ENCODE measurements around the gene UNC93A.
"Not testable (repeated sequence)": the region's sequence is repeated elsewhere in the genome, so short reads cannot be mapped to it uniquely, and the experiment has no call there.

The UNC93A gene

DNA sequence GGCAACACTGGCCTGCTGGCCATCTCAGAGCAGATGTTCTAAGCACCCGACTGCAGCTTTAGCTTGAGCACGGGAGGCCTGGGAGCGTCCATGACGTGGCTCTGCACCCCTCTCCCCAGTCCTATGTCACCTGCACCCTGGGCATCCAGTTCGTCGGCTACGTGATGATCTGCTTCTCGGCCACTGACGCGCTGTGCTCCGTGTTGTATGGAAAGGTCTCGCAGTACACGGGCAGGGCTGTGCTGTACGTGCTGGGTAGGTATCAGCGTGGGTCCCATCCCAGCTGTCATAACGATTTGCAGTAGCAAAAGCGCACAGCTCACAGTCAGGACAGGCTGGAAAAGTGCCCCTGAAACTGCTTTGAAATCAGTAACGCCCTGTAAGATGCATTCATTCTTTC is 14.7 kb downstream of the UNC93A start:
- no peak overlapping the region for H3K4me3 ChIP-seq (ENCODE audit: low read length)
- no peak for DNase-seq (ENCODE audit: low read depth, low spot score)

DNA sequence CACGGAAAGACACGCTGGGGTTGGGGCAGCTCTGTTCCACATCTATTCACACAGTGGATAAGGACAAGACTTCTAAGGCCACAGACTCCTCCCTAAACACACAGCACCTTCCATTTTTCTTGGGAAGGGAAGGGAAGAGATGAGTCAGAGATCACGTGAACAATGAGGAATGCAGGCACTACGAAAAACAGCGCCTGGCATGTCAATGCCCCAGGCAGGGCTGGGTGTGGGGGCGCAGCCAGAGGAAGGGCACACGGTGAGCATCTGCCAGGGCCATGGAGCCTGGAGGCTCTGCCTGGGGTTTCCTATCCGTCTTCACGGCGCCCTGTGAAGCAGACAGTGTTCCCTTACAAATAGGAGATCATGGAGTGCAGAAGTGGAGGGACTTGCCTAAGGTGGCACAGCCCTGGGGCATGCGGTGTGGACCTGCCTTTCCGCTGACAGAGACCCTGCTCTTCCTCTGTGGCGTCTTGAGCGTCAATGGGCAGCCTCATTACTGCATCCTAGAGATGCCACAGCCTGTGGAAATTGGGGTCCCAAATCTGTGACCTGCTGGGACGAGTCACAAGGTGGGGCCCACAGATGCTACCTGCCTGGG is 15.4 kb downstream of the UNC93A start:
- DNase-seq (ENCODE audit: low read depth, low spot score): no peak

DNA sequence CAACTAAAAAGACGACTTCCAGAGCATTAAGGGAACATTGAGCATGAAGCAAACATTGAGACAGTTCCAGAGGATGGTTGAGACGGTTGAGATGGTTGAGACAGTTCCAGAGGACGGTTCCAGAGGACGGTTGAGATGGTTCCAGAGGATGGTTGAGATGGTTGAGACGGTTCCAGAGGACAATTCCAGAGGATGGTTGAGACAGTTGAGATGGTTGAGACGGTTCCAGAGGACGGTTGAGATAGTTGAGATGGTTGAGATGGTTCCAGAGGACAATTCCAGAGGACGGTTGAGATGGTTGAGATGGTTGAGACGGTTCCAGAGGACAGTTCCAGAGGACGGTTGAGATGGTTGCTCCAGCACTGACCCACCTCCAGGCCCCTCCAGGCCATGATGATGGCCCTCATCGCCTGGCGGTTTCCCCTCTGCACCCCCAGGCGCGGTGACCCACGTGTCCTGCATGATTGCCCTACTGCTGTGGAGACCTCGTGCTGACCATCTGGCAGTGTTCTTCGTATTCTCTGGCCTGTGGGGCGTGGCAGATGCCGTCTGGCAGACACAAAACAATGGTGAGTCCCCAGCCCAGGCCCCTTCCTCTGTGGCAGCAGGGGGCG is 16.3 kb downstream of the UNC93A start:
- no peak for DNase-seq (ENCODE audit: low read depth, low spot score)
- no peak overlapping the region for H3K4me3 ChIP-seq (ENCODE audit: low read length)

More for the DNA sequence above, 15.4 kb downstream of the UNC93A start:
- no peak overlapping the region for H3K4me3 ChIP-seq (ENCODE audit: low read length)

DNA sequence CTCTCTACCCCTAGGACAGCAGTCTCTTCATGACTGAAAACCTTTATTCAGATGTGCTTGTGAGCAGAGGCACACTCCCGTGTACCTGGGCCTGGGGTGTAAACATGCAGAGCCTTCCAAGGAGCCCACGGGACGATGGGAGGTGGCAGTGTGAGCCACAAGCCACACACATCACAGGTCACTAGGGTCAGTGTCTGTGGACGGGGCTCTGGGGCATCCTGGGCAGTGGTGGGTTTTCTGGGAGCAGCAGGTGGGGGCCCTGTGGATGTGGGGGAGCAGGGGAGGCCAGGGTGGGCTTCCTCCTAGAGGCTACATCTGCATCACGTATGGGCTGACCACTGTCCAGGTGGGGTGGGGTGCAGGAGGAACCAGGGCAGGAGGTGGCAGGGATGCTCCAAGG is 17.1 kb downstream of the UNC93A start:
- no peak for DNase-seq (ENCODE audit: low read depth, low spot score)
- H3K4me3 ChIP-seq (ENCODE audit: low read length): no peak overlapping the region

DNA sequence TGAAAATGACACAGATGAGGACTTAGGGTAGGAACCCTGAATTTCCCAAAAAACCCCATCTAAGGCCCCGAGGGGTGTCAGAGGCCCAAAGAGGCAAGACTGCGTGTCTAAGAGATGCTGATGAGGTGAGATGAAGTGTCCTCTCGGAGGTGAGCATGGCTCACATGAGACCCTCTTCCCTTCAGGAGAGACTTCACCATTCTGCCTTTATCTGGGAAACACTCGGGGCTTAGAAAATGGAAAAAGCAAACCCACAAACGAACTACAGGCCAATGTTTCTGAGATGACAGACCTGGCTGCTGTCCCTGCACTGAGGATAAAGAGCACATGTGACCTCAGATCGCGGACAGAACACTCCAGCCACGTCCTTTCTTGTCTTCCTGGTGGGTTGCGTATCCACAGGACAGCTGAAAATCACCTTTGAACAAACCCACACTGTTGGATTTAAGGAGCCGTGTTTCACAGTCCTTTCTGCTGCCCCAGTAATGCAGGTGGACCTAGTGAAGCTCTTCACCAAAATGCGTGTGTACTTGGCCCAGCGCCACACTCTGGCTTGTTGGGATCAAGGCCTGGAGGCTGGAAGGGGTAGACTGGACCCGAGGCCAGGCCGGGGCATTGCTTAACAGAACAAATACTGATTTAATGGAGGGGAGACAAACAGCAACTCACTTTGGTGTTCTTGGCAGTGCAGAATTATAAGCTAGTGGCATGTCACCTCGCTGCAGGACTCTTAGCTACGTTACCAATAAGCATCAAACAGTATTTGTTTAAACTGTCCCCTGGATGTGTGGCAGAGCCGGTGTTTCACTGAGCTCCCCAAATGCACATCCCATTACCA is 18.5 kb downstream of the UNC93A start:
- not testable (repeated sequence) for DNase-seq (ENCODE audit: low read depth, low spot score); H3K4me3 ChIP-seq (ENCODE audit: low read length)

DNA sequence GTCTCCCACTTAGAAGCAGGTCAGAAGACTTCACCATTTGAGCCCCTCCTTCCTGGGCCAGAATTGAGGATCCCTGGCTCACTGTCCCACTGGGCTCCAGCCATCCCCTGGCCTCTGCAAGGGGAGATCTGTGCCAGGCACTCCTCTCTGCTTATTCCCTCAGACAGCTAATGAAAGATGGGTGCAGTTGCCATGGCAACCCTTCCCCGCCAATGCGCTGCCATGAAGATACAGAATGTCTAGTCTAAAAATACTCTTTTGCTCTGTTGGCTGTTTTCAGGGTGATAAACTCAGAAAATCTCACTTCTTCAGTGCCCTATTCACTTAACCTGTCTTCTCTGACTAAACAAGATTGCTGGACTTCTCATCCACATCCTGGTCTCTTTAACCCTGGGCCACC is 20.2 kb downstream of the UNC93A start:
- H3K4me3 ChIP-seq (ENCODE audit: low read length): no peak overlapping the region
- DNase-seq (ENCODE audit: low read depth, low spot score): no peak

DNA sequence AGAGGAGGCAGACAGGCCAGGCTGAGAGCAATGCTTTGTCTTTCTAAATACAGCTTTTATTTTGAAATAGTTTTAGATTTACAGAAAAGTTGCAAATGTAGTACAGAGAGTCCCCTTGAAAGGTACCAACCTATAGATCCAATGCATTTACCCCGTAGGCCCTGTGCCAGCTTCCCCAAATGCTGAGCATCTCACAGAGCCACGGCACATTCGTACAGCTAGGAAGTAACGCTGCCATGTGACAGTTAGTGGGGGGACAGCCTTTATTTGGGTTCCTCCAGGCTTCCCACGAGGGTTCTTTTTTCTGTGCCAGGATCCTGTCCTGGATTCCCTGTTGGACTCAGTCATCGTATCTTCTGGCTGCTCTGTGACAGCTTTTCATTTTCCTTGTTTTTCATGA is 20.6 kb downstream of the UNC93A start:
- DNase-seq (ENCODE audit: low read depth, low spot score); H3K4me3 ChIP-seq (ENCODE audit: low read length): not testable (repeated sequence)

DNA sequence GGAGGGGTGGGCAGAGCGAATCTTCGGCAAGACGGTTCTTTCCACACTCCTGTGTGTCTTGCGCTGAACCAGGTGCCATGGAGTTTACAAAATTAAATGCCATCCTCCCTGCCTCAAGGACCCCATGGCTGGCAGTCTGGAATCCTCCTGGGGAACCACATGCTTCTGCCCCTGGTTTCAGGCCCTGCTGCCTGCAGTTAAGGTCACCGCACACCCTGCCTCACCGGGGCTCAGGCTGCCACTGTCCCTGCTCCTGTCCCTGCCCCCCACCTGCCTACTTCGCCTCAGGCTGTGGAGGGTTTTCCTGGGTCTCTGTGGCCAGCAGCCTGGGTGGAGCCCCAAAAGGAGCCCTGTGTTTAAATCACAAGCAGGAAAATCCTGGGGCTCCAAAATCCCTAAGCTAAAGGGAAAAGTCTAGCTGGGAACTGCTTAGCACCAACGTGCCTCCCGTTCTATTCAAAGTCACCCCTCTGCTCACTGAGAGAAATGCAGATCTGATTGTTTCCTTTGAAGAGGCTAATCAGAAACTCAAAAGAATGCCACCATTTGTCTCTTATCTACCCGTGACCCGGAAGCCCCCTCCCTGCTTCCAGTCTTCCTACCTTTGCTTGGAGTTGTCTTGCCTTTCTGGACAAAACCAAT is 23.2 kb downstream of the UNC93A start:
- DNase-seq (ENCODE audit: low read depth, low spot score): no peak

DNA sequence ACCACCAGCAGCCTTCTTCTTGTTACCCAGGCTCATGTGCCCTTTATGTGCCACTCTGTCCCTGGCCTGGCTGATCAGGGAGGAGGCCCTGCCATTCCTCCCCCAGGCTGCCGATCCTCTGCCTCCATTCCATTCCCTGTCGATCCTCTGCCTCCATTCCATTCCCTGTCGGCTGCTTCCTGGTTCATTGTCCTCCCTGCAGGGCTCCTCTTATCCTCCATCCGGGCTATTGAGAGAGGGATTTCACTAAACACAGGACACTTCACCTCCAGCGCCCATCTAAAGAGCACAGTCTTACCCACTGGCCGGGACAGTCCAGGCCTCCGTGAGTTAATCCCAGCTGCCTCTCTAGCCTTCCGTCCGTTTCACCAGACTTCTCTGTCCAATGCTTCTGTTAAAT is 26.1 kb downstream of the UNC93A start:
- H3K4me3 ChIP-seq (ENCODE audit: low read length): no peak overlapping the region
- no peak for DNase-seq (ENCODE audit: low read depth, low spot score)

More for the DNA sequence above, 23.2 kb downstream of the UNC93A start:
- no peak overlapping the region for H3K4me3 ChIP-seq (ENCODE audit: low read length)

DNA sequence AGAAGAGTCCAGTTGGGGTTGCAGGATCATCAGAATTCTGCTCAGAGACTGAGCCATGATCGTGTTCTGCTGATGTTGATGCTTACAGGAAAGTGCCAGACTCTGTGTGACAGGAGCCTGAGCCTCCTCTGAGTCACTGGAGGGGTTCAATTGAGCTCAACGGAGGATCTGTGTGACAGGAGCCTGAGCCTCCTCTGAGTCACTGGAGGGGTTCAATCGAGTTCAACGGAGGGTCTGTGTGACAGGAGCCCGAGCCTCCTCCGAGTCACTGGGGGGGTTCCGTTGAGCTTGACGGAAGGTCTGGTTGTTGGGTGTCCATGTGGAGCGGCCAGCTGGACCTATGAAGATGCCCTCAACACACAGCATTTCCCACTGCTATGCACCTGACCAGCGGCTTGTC is 27.2 kb downstream of the UNC93A start:
- H3K4me3 ChIP-seq (ENCODE audit: low read length); DNase-seq (ENCODE audit: low read depth, low spot score): not testable (repeated sequence)

DNA sequence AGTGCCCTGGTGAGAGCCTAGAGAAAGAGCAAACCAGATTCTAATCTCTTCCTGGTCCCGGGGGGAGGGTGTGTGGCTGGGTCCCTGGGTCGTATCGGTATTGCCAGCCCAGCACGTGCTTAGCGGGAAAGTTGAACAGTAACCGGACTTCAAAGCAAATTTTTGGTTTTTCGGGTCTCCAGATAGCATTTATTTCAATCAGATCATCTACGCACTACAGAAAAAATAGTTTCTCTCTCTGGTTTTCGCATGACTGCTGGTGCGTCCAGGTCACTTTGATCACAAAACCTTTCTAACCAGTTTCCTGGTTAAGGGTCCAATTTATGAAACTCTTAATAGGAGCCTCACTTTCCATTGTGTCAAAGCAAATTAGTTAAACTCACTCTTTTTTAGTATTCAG is 27.7 kb downstream of the UNC93A start:
- H3K4me3 ChIP-seq (ENCODE audit: low read length); DNase-seq (ENCODE audit: low read depth, low spot score): not testable (repeated sequence)

DNA sequence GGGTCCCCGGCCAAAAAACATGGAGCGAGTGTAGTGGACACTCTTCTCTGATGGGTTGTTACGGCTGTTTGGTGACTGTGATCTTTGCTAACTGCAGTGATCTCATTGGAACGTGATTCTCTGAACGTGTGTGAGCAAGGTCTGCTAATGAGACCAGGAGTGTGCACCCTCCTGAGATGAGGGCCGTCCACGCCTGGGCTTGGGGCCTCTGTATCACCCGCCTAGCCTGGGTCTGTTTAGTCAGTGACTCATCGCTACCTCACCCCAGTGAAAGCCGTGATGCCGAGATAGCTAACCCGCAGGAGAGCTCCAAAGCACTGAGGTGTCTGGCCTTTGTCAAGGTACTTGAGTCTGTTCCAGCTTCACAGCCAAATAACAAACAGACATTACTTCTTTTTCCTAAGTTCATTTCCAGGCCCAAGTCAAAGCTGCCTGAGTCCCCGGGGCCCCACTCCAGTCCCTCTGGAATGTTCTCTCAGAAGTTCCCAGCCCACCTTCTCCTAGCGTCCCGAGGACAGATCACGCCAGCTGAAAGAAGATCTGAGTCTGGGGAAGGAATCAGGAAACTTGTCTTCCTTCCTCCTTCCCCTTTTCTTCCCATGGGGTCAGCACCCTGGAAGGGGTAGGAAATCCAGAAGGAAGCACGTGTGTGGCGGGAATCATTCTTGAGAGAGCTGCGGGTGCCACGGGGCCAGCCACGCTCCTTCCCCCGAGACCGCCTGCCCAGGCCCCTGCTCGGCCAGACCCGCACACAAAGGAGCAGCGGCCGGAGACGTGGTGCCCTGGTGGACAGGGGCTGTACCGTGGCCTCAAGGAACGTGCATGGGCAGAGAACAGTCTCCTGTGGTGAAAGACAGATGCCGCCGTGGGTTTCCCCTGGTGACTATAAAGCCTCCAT is 29.0 kb downstream of the UNC93A start:
- DNase-seq (ENCODE audit: low read depth, low spot score); H3K4me3 ChIP-seq (ENCODE audit: low read length): not testable (repeated sequence)

DNA sequence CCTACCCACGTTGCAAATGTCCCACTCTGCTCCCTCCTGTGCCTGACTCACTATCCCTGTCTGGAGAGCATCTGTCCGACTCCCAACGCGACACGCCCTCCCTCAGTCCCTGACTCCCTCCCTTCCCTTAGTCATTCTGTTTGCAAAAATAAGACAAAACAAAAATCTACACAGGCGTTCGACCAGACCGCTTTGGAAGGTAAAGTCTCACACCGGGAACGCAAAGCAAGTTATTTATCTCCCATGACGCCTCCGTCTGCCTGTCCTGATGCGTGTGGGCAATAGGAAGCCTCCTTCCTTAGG is 29.6 kb downstream of the UNC93A start:
- not testable (repeated sequence) for DNase-seq (ENCODE audit: low read depth, low spot score)

DNA sequence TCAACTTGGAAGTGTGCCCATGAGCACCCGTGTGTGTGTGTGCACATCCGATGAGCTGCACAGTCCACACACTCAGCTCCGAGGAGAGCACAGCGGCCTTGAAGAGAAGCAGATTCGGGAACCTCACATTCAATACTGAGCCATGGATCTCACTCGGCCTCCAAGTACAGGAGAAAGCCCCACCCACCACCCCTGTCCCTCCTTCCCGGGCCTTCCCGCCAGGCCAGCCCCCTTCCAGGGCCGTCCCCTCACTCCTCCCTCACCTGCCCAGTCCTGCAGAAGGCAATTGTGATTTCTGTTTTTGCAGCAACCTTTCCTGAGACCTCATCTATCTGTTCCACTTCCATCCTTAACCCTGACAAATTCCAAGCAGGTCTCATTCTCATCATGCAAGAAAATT is 30.1 kb downstream of the UNC93A start:
- not testable (repeated sequence) for DNase-seq (ENCODE audit: low read depth, low spot score); H3K4me3 ChIP-seq (ENCODE audit: low read length)

More for the DNA sequence above, 29.6 kb downstream of the UNC93A start:
- not testable (repeated sequence) for H3K4me3 ChIP-seq (ENCODE audit: low read length)

DNA sequence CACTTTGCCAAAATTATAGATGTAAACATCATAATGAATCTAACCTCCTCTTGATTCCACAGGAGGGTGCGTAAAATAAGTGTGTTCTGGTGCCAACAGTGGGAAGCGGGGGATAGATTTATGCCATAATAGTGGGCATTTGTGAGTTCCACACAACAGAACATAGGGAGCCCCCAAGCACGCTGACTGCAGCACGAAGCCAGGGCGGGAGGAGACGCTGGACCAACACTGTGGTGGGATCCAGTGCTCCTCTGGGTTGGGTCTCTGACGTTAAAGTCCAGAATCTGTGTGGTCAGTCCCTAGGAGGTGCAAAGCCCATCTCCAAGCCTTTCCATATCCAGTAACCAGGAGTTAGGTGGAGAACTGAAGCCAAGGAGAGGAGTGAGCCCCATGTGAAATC is 32.0 kb downstream of the UNC93A start:
- no peak for DNase-seq (ENCODE audit: low read depth, low spot score)
- no peak overlapping the region for H3K4me3 ChIP-seq (ENCODE audit: low read length)

DNA sequence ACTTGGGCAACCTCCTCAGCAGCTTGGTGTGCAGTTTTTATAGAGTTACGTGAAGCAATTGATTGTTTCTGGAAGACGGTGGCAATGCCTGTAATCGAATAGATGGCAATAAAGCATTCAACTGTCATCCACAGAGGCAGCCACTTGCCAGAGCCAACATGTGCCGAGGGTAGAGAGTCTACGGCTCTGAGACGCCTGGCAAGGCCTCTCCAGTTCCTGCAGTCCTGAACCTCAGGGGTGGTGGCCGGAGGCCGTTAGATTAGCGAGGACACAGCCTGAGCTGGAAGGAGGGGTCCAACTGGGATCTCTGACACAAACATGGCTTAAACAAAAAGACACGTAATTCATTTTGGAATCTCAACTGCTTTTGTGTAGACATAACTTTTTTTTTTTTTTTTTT is 33.0 kb downstream of the UNC93A start:
- DNase-seq (ENCODE audit: low read depth, low spot score): no peak
- no peak overlapping the region for H3K4me3 ChIP-seq (ENCODE audit: low read length)

DNA sequence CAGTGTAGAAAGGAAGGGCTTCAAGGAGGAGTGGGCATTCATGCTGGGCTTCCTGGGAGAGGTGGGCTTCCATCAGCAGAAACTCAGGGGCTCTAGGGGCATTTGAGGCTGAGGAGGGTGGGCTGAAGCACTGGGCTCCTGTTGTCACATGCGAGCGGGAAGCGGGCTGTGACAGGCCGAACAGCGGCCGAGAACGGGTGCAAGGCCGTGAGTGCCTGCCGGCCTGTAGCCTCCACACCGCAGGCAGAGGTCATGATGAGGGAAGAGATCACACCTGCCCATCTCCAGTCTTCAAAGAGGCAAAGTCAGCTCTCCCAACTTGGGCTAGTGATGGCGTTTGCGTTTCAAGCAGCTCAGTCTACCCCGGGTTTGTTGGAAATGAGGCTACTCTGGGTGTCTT is 34.7 kb downstream of the UNC93A start:
- no peak for DNase-seq (ENCODE audit: low read depth, low spot score)
- no peak overlapping the region for H3K4me3 ChIP-seq (ENCODE audit: low read length)

DNA sequence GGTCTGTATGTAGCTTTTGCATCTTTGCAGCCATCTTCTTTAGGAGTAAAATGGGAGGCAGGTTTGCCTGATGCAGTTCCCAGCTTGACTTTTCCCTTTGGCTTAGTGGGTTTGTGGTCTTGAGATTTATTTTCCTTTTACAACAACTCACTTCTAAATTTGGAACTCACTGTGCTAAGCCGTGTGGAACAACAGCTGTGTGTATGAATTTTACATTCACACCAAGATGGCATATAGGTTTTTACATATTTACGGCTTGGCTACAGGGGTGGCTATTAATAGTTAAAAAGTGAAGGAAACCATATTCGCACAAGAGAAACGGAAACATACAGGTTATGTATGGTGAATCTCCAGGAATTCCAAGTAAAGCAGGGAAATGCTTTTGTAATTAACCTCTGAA is 36.3 kb downstream of the UNC93A start:
- DNase-seq (ENCODE audit: low read depth, low spot score): no peak
- H3K4me3 ChIP-seq (ENCODE audit: low read length): no peak overlapping the region

DNA sequence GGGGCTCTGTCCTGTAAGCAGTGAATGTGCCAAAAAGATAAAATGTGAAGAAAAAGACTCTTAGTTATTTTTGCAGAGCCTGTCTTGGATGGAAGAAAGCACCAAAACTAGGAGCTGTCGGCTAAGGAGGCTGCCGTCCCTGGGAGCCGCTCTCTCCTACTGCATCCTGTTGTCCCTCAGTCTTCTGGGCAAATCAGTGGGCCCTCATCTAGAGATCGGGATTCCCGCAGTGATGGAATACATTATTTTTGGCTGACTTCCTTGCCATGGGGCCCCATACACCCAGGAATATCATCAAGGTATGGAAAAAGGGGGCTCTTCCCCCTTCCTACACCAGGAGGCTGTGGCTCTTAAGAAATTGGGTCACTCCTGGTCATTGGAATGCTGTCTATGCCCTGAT is 37.0 kb downstream of the UNC93A start:
- H3K4me3 ChIP-seq (ENCODE audit: low read length): no peak overlapping the region
- DNase-seq (ENCODE audit: low read depth, low spot score): no peak

Data from Jurkat, Clone E6-1 (cell line).